ENCODE data around the gene OR1L8. TPM values are rescaled to one million over a fixed set of nuclear protein-coding genes. Genes with fewer than 3 reads are reported as not detected.

OR1L8 gene
- total and polyA plus RNA-seq, 9 of the 15 experiments (the other 6 are each of a cell fraction or from before 2014, with no cell fraction given) = 0.03 to 0.06 (median 0.06) TPM; not detected in 6

GRCh38 chr9:122518226-122518625, 65.0 kb downstream of the OR1L8 start:
- in situ Hi-C loops (cut with MboI) = no loop called here
- ChIA-PET POLR2A (no interaction called here), CTCF (ENCODE audit: low intra/inter-chr PET ratio) (no interaction called here)
- TF ChIP-seq, protein P1, sequence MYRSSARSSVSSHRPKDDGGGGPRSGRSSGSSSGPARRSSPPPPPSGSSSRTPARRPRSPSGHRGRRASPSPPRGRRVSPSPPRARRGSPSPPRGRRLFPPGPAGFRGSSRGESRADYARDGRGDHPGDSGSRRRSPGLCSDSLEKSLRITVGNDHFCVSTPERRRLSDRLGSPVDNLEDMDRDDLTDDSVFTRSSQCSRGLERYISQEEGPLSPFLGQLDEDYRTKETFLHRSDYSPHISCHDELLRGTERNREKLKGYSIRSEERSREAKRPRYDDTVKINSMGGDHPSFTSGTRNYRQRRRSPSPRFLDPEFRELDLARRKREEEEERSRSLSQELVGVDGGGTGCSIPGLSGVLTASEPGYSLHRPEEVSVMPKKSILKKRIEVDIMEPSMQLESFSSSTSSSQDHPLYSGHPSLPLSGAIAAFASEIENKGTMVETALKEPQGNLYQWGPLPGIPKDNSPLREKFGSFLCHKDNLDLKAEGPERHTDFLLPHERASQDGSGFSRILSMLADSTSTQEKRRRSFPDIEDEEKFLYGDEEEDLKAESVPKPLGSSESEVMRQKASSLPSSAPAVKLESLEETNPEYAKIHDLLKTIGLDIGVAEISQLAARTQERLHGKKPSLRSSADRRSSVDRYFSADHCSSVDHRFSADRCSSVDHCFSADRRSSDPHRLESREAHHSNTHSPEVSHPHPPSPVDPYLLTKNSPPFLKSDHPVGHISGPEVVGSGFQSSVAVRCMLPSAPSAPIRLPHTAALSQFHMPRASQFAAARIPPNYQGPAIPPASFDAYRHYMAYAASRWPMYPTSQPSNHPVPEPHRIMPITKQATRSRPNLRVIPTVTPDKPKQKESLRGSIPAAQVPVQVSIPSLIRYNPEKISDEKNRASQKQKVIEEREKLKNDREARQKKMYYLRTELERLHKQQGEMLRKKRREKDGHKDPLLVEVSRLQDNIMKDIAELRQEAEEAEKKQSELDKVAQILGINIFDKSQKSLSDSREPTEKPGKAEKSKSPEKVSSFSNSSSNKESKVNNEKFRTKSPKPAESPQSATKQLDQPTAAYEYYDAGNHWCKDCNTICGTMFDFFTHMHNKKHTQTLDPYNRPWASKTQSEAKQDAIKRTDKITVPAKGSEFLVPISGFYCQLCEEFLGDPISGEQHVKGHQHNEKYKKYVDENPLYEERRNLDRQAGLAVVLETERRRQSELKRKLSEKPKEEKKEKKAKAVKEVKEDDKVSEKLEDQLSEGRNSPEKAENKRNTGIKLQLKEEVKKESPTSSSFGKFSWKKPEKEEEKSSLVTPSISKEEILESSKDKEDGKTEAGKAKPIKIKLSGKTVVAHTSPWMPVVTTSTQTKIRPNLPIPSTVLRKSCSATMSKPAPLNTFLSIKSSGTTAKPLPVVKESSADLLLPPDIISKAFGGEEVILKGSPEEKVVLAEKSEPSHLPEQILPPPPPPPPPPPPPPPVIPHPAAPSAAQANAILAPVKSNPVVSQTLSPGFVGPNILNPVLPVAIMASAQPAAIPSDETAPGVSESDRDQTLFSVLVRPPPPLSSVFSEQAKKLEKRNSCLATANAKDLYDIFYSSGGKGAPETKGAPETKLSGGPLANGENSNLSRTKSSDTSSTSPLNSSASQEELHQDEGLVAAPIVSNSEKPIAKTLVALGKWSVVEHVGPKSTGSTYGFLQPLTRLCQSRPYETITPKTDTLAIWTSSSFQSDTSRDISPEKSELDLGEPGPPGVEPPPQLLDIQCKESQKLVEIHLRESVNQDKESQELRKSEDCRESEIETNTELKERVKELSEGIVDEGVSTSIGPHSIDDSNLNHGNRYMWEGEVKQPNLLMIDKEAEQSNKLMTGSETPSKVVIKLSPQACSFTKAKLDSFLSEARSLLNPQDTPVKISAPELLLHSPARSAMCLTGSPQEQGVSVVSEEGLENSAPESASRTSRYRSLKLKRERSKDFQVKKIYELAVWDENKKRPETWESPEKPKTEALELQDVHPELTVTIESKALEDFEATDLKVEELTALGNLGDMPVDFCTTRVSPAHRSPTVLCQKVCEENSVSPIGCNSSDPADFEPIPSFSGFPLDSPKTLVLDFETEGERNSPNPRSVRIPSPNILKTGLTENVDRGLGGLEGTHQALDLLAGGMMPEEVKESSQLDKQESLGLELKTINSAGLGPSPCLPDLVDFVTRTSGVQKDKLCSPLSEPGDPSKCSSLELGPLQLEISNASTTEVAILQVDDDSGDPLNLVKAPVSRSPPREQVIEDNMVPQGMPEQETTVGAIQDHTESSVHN (IDR thresholded peaks at IDR 0.05; ENCODE audit: borderline replicate concordance in 1 of 2, low read depth in 1 of 2) = no peak
- no peak for TF ChIP-seq ETV6 (IDR thresholded peaks at IDR 0.05; ENCODE audit: borderline replicate concordance in 1 of 2, low read depth in 2 of 2, low read length in 1 of 2)
- TF ChIP-seq ETV6 (CRISPR knock-in tag; IDR thresholded peaks at IDR 0.05; ENCODE audit: borderline replicate concordance) = no peak
- no peak for TF ChIP-seq IRF2 (CRISPR knock-in tag; IDR thresholded peaks at IDR 0.05)
- TF ChIP-seq CXXC5 (CRISPR knock-in tag; IDR thresholded peaks at IDR 0.05) = no peak
- no peak for TF ChIP-seq MEIS2 (IDR thresholded peaks at IDR 0.05; ENCODE audit: partially characterized antibody)
- no peak for TF ChIP-seq KLF10 (CRISPR knock-in tag; IDR thresholded peaks at IDR 0.05)
- TF ChIP-seq MAZ (CRISPR knock-in tag; conservative IDR thresholded peaks at IDR 0.05 in 1 of 2, IDR thresholded peaks at IDR 0.05 in 1 of 2) = no peak
- TF ChIP-seq ZNF780A (CRISPR knock-in tag; IDR thresholded peaks at IDR 0.05) = no peak
- no peak for TF ChIP-seq HMG20B (CRISPR knock-in tag; IDR thresholded peaks at IDR 0.05)
- Histone ChIP-seq H2AFZ (ENCODE audit: low read depth, low read length) (no peak overlapping the region), H3K9me3 (replicated peaks; ENCODE audit: control insufficient read depth, insufficient read depth, low read depth, low read length) (no peaks in the 10 kb centered on the region), H4K20me1 (replicated peaks; ENCODE audit: control insufficient read depth, insufficient read depth, low read length) (no peaks in the 10 kb centered on the region), H3K79me2 (ENCODE audit: control insufficient read depth, insufficient read depth, low read length) (no peaks in the 10 kb centered on the region), H3K4me1 (replicated peaks in 1 of 2; ENCODE audit: control insufficient read depth in 2 of 2, insufficient read depth in 2 of 2, low read length in 2 of 2) (no peaks in the 10 kb centered on the region), H3K4me2 (ENCODE audit: insufficient read depth, low read length) (no peak overlapping the region), H3K27ac (ENCODE audit: extremely low read depth, low read depth, low read length) (no peak overlapping the region), H3K9me1 (ENCODE audit: control insufficient read depth, insufficient read depth, low read length) (no peaks in the 10 kb centered on the region), H3K9ac (ENCODE audit: insufficient read depth in 1 of 2, low read depth in 2 of 2, low read length in 2 of 2) (no peak overlapping the region), H3K4me3 (no peak overlapping the region), H3K27me3 (ENCODE audit: control insufficient read depth in 2 of 2, insufficient read depth in 2 of 2, low read length in 2 of 2) (peaks cover 5 to 19% of the 10 kb centered on the region in 2 experiments; a peak in 4 of 5 replicates), H3K36me3 (ENCODE audit: control insufficient read depth, insufficient read depth, low read length) (no peaks in the 10 kb centered on the region)
- intact Hi-C loops (cut with micrococcal nuclease) = no loop called here
- no peak for DNase-seq (ENCODE audit: extremely low read depth in 1 of 4, low spot score in 3 of 4)
- BruUV-seq (replicated peaks) = no TSS peak
- WGBS (ENCODE audit: insufficient coverage, low coverage, missing lambda C conversion rate) = 0% methylated on average over 2 of the region's 2 CpGs
- no peak for FAIRE-seq
- no peak for ATAC-seq

All from K562 (cell line).